GM21529 (cell line): ENCODE measurements around the gene ADPRHL1.
"Not testable (repeated sequence)": the region's sequence is repeated elsewhere in the genome, so short reads cannot be mapped to it uniquely, and the experiment has no call there.

Source experiments
- ATAC-seq: cut with Tn5 transposase; IDR thresholded peaks from one replicate; pipeline ENCODE4 v1.9.1; 2021; ENCODE audit not compliant: unreplicated experiment

Gene ADPRHL1

GRCh38 chr13:113456116-113456702 is 2.9 kb upstream of the ADPRHL1 start:
- ATAC-seq, result no peak

GRCh38 chr13:113455384-113455783 is 2.1 kb upstream of the ADPRHL1 start:
- no peak for ATAC-seq

- ATAC-seq, result no peak
Measured at GRCh38 chr13:113454936-113455335, 1.6 kb upstream of the ADPRHL1 start.

- no peak for ATAC-seq
Measured at GRCh38 chr13:113452466-113452865, 822 bp downstream of the ADPRHL1 start.

- ATAC-seq, result no peak
Measured at GRCh38 chr13:113451951-113452421, 1.3 kb downstream of the ADPRHL1 start.

GRCh38 chr13:113450861-113451620 is 2.2 kb downstream of the ADPRHL1 start:
- ATAC-seq, result not testable (repeated sequence)

GRCh38 chr13:113450348-113450744 is 2.9 kb downstream of the ADPRHL1 start:
- not testable (repeated sequence) for ATAC-seq

- no peak for ATAC-seq
Measured at GRCh38 chr13:113449693-113450347, 3.5 kb downstream of the ADPRHL1 start.

- ATAC-seq, result no peak
Measured at GRCh38 chr13:113448885-113449692, 4.2 kb downstream of the ADPRHL1 start.

- no peak for ATAC-seq
Measured at GRCh38 chr13:113448545-113448884, 4.8 kb downstream of the ADPRHL1 start.

- ATAC-seq, result no peak
Measured at GRCh38 chr13:113447596-113447995, 5.7 kb downstream of the ADPRHL1 start.

GRCh38 chr13:113446488-113446854 is 6.8 kb downstream of the ADPRHL1 start:
- no peak for ATAC-seq

GRCh38 chr13:113445791-113446487 is 7.3 kb downstream of the ADPRHL1 start:
- ATAC-seq, result peak; percentile 61

GRCh38 chr13:113443991-113444390 is 9.3 kb downstream of the ADPRHL1 start:
- ATAC-seq, result no peak

GRCh38 chr13:113442985-113443362 is 10.3 kb downstream of the ADPRHL1 start:
- no peak for ATAC-seq

GRCh38 chr13:113442354-113442984 is 10.8 kb downstream of the ADPRHL1 start:
- ATAC-seq, result no peak

GRCh38 chr13:113441661-113442060 is 11.6 kb downstream of the ADPRHL1 start:
- no peak for ATAC-seq

GRCh38 chr13:113437408-113438010 is 15.8 kb downstream of the ADPRHL1 start:
- no peak for ATAC-seq

- ATAC-seq, result not testable (repeated sequence)
Measured at GRCh38 chr13:113436866-113437265, 16.4 kb downstream of the ADPRHL1 start.

- ATAC-seq, result not testable (repeated sequence)
Measured at GRCh38 chr13:113435907-113436306, 17.4 kb downstream of the ADPRHL1 start.
